ELR (cell line): ENCODE results near the gene SLC17A1.

Experiments used
- DNase-seq: peaks from one replicate; pipeline ENCODE4 v3.0.0-alpha.2; 2015; ENCODE audit warnings: low read depth

The SLC17A1 gene, protein sequence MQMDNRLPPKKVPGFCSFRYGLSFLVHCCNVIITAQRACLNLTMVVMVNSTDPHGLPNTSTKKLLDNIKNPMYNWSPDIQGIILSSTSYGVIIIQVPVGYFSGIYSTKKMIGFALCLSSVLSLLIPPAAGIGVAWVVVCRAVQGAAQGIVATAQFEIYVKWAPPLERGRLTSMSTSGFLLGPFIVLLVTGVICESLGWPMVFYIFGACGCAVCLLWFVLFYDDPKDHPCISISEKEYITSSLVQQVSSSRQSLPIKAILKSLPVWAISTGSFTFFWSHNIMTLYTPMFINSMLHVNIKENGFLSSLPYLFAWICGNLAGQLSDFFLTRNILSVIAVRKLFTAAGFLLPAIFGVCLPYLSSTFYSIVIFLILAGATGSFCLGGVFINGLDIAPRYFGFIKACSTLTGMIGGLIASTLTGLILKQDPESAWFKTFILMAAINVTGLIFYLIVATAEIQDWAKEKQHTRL

DNA sequence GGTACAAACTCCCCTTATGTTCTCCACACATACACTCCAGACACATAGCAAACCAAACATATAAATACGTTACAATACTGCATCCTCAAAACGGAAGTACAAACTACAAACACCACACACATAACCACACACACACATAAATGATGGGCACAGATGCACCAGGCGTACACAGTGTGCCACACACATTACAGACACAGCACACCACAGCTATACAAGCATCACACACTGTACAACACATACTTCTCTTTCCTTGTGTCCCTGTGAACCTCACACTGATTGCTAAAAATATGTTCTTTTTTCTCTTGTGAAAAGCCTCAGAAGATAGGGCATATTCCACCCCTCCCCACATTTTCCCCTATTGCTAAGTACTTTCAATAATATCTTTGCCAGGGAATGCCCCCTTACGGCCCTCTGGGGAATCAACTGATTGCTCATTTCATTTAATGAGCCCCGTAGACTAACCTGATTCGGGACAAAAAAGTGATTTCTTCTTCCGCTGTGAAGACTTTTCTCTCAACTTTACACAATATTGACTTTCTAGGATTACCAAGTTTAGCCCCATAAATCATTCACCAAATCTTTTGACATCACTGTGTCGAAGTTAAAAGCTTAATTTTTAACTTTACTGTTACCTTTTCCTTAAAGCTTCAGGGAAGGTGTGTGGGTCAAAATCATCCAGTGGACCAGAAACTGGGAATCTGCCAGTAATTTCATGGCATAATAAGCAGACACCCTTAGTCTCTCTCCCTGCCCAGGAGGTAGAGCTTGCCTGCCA lies at the start of gene SLC17A1:
TSS of gene SLC17A1 (minus strand) at position 521 of the 775 bp plus-strand sequence. CDS start 1,495 bp downstream, outside the sequence.
- no peak for DNase-seq

DNA sequence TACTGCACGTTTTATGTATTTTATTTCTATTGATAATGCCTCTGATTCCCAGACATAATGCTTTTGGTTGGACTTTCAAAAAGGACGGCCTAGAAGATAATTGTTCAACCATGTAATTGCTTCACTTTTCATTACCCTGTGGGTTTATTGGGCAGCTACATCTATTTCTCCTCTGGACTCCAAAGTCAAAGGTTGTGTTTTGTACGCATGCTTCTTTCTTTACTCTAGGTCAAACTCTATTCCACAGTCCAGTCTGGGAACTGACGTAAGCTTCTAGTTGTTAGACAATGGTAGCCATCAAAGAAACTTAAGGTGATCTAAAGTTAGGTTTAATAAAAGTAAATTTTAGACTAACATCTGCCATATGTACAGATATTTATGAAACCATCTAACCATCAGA lies 48.7 kb upstream of the SLC17A1 start:
- no peak for DNase-seq

DNA sequence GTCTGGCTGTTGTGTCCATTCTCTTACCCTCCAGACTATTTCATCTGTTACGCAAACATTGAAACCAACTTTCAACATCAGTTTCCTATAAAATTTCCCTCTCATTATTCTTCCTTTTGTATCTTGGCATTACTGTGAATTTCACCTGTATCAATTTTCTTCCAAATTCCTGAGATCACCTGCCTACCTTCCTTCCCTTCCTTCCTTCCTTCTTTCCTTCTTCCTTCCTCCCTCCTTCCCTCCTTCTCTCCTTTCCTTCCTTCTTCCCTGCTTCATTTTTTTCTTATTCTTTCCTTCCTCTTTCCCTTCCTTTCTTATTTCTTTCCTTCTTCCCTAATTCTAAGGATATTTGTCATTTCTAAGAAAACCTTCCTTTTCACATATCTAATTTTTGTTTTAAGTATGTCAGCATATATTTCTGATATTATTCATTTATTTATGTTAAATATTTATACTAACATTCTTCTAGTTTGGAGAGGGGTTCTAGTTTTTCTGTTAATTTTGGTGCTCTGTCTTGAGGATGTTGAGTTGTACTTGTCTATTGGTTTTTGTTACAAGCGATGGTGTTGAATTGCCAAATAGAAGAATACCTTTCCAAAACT lies 47.0 kb upstream of the SLC17A1 start:
- DNase-seq, result no peak

DNA sequence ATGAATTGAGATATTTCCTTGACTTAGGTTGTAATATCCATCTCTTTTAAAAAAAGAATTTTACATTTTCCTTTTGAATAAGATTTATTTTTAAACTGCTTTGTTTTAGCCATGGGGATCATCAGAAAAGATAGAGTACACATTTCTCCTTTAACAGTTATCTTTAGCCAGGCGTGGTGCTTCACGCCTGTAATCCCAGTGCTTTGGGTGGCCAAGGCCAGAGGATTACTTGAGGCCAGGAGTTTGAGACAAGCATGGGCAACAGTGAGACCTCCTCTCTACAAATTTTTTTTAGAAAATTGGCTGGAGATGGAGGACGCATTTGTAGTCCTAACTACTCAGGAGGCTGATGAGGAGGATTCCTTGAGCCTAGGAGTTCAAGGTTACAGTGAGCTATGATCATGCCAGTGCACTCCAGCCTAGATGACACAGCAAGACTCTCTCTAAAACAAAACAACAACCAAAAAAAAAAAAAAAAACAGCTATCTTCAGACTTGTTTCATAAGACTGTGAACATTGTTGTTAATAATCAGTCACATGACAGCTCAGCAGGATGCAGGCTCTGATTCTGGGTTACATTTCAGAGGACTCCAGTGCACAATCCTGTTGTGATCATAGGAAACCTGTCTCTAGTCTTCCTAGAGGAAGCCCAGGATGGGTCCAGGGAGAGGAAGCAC lies 44.2 kb upstream of the SLC17A1 start:
- no peak for DNase-seq

DNA sequence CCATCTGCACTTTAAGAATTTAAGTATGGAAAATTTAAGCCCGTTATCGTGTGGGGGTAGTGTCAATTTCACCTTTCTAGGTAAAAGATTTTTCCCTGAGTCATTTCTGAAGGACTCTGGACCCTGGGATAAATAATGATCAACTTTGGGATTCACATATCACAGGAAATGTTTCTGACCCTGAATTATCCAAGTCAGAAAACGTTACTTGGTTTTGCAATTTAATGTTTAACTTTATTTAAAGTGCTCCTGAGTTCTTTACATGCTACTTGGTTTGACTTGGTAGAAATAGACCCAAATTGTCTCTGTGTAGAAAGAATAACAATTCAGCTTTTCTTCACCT lies 43.7 kb upstream of the SLC17A1 start:
- no peak for DNase-seq

DNA sequence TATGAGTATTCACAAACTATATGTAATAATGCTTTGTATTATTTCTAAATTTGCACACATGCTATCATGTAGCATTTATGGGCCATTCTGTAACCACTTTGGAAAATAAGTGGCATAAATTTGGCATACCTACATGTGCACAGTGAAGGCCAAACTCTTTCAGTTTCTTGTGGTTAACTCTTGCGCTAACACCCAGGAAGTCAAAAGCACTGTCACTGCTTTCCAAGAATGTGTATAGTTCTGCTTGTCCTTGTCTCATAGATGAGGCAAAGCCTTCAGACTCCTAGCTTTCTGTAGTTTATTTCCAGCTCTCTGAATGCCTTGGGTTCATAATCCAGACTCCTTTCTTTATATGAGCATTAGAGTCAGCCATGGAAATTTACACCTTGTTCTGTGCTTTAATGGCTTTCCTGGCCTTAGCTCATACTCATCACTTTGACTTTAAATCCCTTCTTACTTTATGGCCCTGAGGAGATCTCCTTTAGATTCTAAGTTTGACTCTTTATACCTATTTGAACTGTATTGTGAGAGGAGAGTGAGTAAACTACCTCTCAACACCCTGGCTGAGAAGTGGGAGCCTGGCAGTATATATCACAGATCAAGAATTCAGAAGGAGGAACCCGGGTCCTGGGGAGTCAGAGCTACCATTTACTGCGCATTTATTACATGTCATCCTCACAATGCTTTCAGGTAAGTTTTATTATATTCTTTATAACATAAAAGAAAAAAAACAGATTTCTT lies 43.1 kb upstream of the SLC17A1 start:
- no peak for DNase-seq

DNA sequence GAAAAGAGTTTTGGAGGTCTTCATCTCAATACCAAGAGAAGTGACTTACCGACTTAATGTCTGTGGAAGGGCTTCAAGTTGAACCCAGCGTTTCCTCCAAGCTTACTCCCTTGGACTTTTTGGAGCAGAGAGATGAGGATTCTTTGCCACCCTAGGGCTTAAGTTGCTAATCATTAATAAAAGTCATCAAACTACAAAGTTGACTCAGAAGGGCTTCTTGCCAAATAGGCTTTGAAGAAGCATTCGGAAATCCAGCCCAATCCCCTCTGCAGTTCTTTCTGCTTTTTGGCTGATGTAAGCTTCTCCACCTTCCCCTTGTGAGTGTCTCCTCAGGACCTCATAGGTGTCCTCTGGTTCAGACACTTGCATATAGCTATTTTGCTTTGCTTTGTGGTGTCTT lies 42.3 kb upstream of the SLC17A1 start, which contains the start of gene SLC17A3:
TSS of gene SLC17A3 (minus strand) at position 126 of the 400 bp plus-strand sequence. CDS start 5,856 bp downstream, outside the sequence.
- DNase-seq, result no peak

DNA sequence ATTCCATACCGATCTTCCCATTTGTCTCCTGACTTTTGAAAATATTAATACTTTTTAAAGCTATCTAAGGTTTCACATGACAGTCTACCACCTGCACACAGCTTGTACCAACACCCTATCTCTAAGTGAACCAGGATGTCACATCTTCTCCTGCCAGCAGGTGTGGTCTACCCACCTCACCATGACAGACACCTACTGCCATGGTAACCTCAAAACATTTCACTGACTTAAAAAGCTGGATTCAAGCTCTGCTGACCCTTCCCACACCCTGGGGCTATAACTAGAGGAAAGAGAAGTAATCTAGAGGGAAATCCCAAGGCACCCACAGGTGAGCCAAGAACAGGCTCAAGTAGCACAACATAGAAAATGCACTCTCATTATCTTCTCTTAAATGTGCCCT lies 41.0 kb upstream of the SLC17A1 start:
- DNase-seq, result no peak

DNA sequence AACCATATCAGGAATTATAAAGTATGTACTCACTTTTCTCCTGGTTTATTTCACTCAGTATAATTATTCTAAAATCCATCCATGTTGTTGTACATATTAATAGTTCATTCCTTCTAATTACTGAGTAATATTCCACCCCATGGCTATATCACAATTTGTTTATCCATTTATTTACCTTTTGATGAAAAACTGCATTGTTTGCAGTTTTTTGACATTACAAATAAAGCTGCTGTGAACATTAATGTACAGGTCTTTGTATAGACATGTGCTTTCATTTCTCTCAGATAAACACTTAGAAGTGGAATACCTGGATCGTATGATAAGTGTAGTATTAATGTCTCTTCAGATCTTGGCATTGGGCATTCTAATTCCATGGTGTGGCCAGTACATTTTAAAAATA lies 38.0 kb upstream of the SLC17A1 start:
- DNase-seq, result no peak

DNA sequence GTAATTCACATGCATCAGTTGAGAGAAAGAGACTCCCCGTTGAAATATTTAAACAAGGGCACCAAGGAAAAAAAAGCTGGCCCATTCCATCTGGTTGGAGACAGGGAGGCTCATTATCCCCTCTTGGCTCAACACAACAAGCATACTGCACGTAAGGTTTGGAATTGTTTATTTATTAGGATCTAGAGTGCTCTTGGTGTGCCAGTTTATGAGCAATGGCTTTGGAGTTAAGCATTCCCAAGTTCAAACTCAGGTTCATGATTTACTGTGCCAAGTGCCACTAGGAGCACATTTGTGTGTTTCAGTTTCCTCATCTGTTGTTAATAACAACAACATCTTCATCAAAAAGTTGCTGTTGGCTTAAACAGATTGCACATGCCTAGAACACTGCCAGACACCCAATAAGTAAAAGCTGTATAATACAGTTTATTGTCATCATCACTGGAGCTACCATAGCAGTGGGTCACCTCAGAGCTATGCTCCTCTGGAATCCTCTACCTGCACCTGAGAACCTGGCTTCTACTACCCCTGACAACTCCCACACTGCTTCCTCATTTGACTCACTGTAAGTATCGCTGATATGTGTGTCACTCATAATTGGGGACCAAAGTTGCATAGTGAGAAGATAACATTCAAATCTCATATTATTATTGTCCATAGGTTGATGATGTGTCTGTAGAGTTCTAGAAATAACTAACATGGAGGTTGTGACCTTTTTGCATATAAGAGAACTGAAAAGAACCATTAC lies 36.8 kb upstream of the SLC17A1 start:
- DNase-seq, result no peak

DNA sequence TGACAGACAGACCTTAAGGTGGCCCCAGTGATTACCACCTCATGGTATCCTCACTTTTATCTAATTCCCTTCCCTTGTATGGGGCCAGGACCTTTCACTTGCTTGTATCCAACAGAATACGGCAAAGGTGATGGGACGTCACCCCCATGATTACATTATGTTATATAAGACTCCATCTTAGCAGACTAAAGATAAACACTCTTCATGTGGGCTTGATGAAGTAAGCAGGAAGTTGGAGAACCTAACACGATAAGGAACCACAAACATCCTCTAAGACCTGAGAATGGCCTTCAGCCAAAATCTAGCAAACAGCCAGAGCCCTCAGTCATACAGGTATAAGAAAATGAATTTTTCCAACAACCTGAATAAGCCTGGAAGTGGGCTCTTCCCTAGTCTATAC lies 34.2 kb upstream of the SLC17A1 start:
- no peak for DNase-seq

DNA sequence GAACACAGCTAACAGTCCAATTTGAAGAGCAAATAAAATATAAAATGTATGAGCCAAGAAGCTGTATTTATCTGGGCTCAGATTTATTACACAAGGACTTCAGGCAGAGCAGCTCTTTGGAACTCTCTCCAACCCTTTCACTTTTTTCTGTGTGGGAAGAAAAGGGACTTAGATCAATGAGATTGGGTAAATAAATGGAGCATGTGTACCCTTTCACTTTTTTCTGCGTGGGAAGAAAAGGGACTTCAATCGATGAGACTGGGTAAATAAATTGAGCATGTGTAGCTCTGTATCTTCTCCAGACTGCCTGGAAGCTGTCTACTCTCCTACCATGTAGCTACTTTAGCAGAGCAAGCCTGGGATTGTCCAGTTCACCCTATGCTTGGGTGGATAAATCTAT lies 31.5 kb upstream of the SLC17A1 start:
- DNase-seq, result no peak

DNA sequence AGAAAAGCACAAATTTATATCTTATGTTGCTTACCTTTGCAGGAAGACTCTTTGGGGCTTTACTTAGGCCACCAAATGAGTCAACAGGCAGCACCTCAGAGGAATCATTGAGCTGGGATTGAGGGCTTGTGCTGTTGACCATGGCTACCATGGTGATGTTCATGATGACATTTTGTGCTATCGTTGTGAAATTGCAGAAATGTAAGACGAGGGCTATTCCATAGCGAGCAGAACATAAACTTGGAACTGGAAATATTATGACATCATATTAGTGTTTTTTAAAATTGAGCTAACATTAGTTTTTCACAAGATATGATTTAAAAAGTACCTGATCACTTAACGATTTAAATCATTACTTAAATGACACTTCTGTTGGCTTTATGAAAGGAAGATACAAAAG lies 30.3 kb upstream of the SLC17A1 start:
- no peak for DNase-seq

DNA sequence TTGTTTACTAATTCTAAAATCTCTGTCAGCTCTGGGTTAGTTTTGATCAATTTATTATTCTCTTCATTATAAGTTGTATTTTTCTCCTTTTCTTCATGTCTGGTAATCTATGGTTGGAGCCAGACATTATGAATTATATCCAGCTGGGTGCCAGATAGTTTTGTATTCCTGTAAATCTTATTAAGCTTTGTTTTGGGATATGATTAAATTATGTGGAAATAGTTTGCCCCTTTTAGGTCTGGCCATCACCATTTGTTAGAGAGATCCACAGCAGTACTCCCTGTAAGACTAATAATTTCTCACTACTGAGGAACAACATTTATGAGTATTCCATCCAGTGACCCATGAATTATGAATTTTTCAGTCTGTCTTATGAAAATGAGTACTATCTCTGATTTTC lies 20.9 kb upstream of the SLC17A1 start:
- no peak for DNase-seq

DNA sequence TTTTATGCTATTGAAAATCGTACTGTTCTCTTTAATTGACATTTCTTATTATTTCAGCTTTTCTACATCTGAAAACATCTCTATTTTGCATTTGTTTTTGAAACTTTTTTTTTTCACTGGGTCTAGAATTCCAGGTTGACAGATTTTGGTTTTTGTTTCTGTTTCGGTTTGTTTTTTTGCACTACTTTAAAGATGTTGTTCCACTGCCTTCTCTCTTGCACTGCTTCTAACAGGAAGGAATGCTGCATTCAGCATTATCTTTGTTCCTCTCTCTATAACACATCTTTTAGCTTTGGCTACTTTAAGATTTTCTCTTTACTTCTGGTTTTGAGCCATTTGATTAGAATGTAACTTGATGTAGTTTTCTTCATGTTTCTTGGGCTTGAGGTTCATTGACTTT lies 20.1 kb upstream of the SLC17A1 start:
- no peak for DNase-seq

DNA sequence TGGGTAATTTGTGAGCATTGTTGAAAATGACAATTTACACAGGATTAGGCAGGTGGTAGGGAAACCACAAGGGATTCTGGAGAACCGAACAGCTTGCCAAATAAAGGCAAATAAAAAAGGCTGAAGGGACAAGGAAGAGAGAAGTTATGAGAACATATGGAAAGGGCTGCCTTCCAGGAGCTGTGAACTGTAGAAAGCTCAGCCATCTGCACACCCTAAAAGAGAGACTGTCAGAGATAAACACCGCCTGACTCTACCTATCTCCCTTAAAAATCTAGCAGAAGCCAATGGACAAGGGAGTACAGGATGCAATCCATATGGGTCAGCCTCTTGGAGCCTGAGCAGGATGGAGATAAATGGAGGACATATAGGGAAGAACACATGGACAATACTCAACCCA lies 12.7 kb upstream of the SLC17A1 start:
- no peak for DNase-seq

DNA sequence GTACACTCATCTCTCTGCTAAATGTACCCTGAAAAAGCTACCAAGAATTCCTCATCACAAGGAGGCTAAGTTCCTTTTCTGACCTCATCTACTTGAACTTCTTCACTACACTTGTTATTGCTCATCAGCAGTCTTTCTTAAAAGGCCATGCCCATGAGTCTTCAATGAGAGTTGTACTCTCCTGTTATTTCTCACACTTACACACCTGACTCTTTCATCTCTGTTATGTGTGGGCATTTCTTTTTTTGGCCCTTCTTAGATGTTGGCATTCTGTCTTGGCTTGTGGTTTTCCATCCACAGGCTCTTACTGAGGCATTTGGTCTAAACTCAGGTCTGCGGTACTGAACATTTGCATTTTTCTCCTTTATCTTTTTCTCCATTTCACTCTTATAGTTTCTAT lies 10.7 kb upstream of the SLC17A1 start:
- no peak for DNase-seq

DNA sequence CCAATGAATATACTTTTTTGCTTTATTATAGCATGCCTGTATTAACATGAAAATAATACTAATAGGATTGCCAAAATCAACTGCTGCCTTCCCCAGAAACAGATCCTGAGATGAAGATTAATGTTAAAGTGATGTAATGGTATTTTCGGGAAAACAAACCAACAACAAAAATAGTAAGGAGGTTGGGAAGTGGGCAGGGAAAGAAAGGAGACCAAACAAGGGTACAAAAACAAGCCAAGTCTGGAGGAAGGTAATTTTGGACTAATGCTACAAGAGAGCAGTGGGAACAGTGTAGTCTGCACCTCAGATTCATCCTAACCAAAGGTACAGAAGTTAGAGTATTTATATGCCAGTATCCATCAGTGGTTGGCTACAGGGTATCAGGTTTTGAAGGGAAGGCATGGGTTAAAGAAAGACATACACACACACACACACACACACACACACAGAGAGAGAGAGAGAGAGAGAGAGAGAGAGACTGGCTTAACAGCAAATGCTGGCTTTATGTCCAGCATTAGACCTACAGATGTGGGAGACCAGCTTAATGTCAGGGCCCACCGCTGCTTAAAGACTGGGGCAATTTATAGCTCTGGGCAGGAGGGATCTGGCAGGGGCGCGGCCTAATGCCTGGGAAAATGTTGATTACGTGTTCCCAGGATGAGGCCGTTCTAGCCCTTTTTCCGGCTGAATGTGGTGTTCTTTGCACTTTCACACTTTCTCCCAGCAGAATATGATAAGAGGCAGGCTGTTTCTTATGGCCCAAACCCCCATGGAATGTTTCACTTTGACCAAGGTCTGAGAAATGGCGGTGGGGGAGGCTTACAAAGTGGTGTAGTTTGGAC lies 3.8 kb upstream of the SLC17A1 start:
- DNase-seq, result no peak

DNA sequence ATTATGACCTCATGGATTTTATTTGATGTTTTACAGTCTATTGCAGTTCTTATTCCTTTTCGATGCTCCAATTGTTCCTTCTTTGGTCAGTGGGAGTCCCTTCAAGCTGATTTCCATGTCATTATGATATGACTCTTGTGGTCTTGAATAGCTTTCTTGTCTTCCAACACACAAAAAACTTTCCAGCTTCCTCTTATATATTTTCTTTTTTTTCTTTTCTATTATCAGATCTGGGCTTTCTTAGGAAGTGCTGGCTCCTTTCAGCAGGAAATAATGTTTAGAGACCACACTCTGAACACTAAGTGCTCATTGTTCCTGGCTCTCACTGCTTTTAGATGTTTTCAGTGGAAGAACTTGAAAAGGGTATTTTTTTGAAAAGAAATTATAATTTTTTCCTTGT lies 3.1 kb upstream of the SLC17A1 start:
- DNase-seq, result no peak

DNA sequence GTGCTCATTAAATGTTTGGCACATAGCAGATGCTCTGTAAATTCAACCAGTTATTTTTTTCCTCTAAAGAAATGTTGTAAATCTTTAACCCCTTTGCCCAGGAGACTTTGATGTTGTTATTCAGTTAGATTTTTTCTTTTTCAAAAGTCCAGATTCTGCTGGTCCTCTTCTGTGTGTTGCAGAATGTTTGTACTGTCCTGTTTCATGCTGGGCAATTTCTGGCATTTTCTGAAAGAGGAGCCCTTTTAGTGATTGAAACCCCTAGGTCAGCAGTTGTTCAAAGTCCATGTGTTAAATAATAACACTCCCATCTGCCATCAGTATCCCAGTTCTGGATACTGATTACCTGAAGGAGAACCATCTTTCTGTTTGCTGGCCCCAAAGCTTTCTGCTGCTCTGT lies 1.3 kb upstream of the SLC17A1 start:
- DNase-seq, result no peak
